WERI-Rb-1 (cell line): ENCODE measurements around the gene RIMBP2.

Experiments
- DNase-seq: peaks from one replicate; pipeline ENCODE4 v3.0.0-alpha.2; 2020
- H3K27ac ChIP-seq: fragments of 250-450 bp; sonication (Bioruptor Pico); 2 replicates; pipeline ENCODE4 v1.5.1; 2020; ENCODE audit warnings: mild to moderate bottlenecking, moderate library complexity
- H3K27me3 ChIP-seq: fragments of 250-450 bp; sonication (Bioruptor Pico); 2 replicates; pipeline ENCODE4 v1.5.1; 2021; ENCODE audit warnings: mild to moderate bottlenecking, low read depth, moderate library complexity; ENCODE audit not compliant: insufficient read depth, severe bottlenecking
- H3K36me3 ChIP-seq: fragments of 250-450 bp; sonication (Bioruptor Pico); 2 replicates; pipeline ENCODE4 v1.5.1; 2020; ENCODE audit warnings: mild to moderate bottlenecking, moderate library complexity
- H3K4me3 ChIP-seq: 2 replicates; pipeline ENCODE4 v1.5.1; 2011; ENCODE audit warnings: low read depth, mild to moderate bottlenecking, control low read depth, low read length
- H3K9me3 ChIP-seq: fragments of 250-450 bp; sonication (Bioruptor Pico); 2 replicates; pipeline ENCODE4 v1.5.1; 2021; ENCODE audit warnings: mild to moderate bottlenecking, moderate library complexity; ENCODE audit not compliant: severe bottlenecking
- TF ChIP-seq, protein P1 (sequence below): IDR thresholded peaks from 2 replicates; pipeline ENCODE4 v1.5.1; 2011; ENCODE audit warnings: low read depth, mild to moderate bottlenecking, control low read depth, inconsistent platforms, low read length

RIMBP2 gene

DNA sequence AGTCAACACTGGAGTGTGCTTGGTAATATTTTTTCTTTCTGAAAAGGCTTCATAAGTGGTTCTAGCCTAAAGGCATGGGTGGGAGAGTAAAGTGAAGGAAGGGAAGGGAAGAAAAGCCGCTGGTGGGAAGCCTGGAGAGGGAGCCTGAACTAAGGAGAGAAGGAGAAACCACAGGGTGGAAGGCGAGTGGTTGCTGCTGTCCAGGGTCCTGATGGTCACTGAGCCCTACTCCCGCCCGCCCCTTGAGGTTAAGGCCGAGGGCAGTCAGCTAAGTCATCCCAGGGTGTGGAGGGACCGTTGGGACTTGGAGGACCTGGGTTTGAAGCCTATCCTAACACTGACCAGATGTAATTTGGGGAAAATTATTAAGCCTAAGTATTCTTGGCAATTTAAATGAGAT is 189.3 kb downstream of the RIMBP2 start:
- Histone ChIP-seq H3K9me3 (no peaks in the 10 kb centered on the region), H3K27ac (no peak overlapping the region), H3K4me3 (no peak overlapping the region), H3K36me3 (no peaks in the 10 kb centered on the region), H3K27me3 (no peaks in the 10 kb centered on the region)
- no peak for DNase-seq
- TF ChIP-seq, protein P1, sequence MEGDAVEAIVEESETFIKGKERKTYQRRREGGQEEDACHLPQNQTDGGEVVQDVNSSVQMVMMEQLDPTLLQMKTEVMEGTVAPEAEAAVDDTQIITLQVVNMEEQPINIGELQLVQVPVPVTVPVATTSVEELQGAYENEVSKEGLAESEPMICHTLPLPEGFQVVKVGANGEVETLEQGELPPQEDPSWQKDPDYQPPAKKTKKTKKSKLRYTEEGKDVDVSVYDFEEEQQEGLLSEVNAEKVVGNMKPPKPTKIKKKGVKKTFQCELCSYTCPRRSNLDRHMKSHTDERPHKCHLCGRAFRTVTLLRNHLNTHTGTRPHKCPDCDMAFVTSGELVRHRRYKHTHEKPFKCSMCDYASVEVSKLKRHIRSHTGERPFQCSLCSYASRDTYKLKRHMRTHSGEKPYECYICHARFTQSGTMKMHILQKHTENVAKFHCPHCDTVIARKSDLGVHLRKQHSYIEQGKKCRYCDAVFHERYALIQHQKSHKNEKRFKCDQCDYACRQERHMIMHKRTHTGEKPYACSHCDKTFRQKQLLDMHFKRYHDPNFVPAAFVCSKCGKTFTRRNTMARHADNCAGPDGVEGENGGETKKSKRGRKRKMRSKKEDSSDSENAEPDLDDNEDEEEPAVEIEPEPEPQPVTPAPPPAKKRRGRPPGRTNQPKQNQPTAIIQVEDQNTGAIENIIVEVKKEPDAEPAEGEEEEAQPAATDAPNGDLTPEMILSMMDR = no peak

DNA sequence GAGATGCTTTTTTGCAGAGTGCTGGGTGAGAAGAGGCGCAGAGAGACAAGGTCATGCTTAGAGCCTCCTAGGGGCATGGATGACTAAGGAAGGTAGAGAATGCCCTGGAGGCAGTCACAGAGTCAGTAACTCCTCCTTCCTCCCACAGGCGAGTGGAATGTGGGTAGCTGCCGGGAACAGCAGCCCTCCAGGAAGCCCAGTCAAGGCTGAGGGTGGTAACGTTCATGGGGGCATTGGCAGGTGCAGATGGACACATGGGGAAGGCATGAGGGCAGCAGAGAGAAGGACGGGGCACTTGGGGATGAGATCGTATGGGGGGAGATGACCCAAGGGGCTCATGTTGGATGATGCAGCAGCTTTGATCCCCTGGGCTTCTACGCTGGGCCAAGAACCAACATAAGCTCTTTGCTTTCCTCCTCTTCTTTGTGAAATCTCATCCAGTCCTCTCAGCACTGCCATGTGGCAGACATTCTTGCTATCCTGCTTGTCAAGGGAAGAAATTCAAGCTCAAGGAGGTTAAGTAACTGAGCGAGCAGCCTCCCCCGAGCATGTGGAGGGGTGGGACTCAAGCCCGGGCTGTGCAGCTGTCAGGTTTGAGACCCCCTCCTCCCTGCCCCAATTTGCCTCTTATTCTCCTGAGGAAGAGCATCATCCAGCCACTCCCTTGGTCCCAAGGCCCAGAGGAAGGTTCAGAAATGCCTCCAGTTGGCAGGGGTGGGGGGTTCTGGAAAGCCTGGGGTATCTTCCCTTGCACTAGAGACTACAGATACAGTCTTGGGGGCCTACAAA is 190.5 kb downstream of the RIMBP2 start:
- Histone ChIP-seq H3K27ac (no peak overlapping the region), H3K4me3 (no peak overlapping the region), H3K36me3 (no peaks in the 10 kb centered on the region), H3K9me3 (no peaks in the 10 kb centered on the region), H3K27me3 (no peaks in the 10 kb centered on the region)
- no peak for DNase-seq
- TF ChIP-seq, protein P1 = no peak

DNA sequence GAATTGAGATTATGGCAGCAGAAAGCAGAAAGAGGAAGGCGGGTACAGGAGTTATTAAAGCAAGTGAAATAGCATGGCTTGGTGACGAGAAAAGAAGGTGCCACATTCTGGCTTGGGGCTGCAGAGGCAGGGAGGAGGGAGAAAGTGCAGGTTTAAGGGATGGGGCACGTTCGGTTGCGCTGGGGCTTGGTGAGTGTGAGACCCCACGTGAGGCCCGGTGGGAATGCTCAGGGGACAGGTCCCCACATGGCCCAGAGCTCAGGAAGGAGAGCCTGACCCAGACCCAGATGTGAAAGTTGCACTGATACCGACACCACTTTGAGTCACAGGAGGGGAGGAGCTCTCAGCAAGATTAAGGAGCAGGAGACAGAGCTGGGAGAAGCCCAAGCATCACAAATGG is 191.3 kb downstream of the RIMBP2 start:
- H3K36me3 ChIP-seq = no peaks in the 10 kb centered on the region
- H3K4me3 ChIP-seq = no peak overlapping the region
- DNase-seq = no peak
- TF ChIP-seq, protein P1 = no peak
- H3K27me3 ChIP-seq = no peaks in the 10 kb centered on the region
- no peaks in the 10 kb centered on the region for H3K9me3 ChIP-seq
- H3K27ac ChIP-seq = no peak overlapping the region

DNA sequence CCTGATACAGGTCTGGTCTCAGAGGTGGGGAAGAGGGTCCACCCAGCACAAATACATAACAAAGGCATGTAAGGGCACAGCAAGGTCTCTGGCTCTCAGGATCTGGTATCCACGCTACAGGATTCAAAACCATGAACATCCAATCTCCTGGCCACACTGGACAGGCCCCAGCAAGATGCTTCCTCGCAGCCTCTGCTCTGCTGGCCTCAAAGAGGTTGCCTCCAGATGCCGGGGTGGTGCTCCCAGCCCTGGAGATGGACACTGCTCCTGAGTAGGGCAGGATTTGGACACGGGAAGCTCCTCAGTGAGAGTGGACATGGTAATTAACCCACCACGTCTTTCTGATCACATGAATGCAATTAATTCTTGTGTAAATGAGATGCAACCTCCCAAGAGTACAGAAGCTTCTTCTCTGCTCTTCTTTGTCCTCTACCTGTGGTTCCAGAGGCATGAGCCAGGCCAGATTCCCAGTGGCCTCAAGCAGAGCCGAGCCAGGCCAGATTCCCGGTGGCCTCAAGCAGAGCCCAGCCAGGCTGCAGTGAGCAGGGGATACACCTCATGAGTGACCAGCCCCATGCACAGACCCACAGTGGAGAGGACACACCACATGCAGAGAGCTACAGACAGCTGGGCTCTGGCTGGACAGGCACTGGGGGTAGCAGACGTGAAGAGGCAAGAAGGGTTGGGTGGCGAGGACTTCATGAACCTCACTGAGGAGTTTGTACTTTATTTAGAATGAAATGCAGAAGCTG is 192.1 kb downstream of the RIMBP2 start:
- no peaks in the 10 kb centered on the region for H3K36me3 ChIP-seq
- no peak overlapping the region for H3K4me3 ChIP-seq
- H3K27ac ChIP-seq = no peak overlapping the region
- TF ChIP-seq, protein P1 = no peak
- no peaks in the 10 kb centered on the region for H3K9me3 ChIP-seq
- no peak for DNase-seq
- no peaks in the 10 kb centered on the region for H3K27me3 ChIP-seq

DNA sequence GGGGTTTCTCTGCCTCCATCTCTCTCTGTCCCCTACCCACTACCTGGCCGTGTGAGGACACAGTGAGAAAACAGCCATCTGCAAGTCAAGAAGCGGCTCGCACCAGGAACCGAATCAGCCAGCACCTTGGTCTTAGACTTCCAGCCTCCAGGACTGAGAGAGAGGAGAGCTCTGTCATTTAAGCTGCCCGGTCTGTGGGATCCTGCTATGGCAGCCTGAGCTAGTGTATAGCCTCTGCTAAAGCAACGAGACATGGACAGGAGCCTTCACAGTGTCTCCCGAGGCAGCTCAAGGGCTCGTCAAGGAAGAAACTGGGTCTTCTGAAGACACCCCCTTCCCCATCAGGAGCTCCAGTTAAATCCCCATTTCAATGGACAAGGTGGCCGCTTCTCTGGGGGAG is 192.9 kb downstream of the RIMBP2 start:
- no peak overlapping the region for H3K4me3 ChIP-seq
- TF ChIP-seq, protein P1 = no peak
- DNase-seq = no peak
- no peaks in the 10 kb centered on the region for H3K36me3 ChIP-seq
- H3K27me3 ChIP-seq = no peaks in the 10 kb centered on the region
- no peaks in the 10 kb centered on the region for H3K9me3 ChIP-seq
- H3K27ac ChIP-seq = no peak overlapping the region
